HCT116 (cell line): Measurements from ENCODE around the gene GDNF. TPM values are rescaled to one million over a fixed set of nuclear protein-coding genes. Genes with fewer than 3 reads are reported as not detected.

ENCODE experiments used
- ATAC-seq: fragments of 200-7000 bp; cut with Tn5 transposase; 2 replicates; pipeline ENCODE4 v1.9.1; 2020; ENCODE audit warnings: mild to moderate bottlenecking, moderate library complexity
- BruUV-seq: library from RNA; stranded (reverse); fragments of 400-500 nt; replicated peaks from 2 replicates; lab custom pipeline; 2021; lab: Mats Ljungman, UMichigan
- CTCF ChIA-PET: fragments of 300-600 bp; sonication (Branson Sonifier 250); formaldehyde crosslinking; loops from one replicate; lab custom pipeline; 2021; ENCODE audit warnings: antibody characterized with exemption; lab: Charles Lee
- POLR2A ChIA-PET: fragments of 300-600, 350-600 bp; sonication (Branson Sonifier 250); formaldehyde crosslinking; loops from one replicate; lab custom pipeline; 2021; ENCODE audit warnings: antibody characterized with exemption; lab: Charles Lee
- RAD21 ChIA-PET, 2 experiments: fragments of 300-600 bp; sonication (Branson Sonifier 250); formaldehyde crosslinking; loops; one replicate each; lab custom pipeline; 2023; ENCODE audit warnings: low total read pairs in 2 of 2; ENCODE audit not compliant: uncharacterized antibody in 2 of 2, unreplicated experiment in 2 of 2, low non-redundant PET in 1 of 2; lab: Charles Lee
- DNase-seq: peaks from one replicate; pipeline ENCODE4 v3.0.0-alpha.2; 2010; ENCODE audit warnings: low read depth, low spot score
- H2AFZ ChIP-seq: fragments of 200-600 bp; shearing (Covaris generic), sonication (generic); 2 replicates; pipeline ENCODE4 v1.6.1; 2017; ENCODE audit warnings: low read depth, mixed run types, mixed read lengths, antibody characterized with exemption, low read length; ENCODE audit not compliant: poor library complexity, severe bottlenecking
- H3K27ac ChIP-seq: 2 replicates; pipeline ENCODE4 v1.5.1; 2012; ENCODE audit warnings: low read depth, low read length
- H3K27me3 ChIP-seq: fragments of 200-600 bp; sonication (generic); 2 replicates; pipeline ENCODE4 v1.6.1; 2016; ENCODE audit warnings: mixed run types, low read length, mixed read lengths; ENCODE audit not compliant: insufficient read depth
- H3K36me3 ChIP-seq, 2 experiments: fragments of 200-500 bp in 1 of 2; fragments of 200-600 bp in 1 of 2; sonication (Bioruptor generic) in 1 of 2; sonication (generic) in 1 of 2; 2 replicates each; pipeline versions ENCODE4 v1.5.1 to v1.6.1; 2014 to 2016; ENCODE audit warnings: low read length in 2 of 2, inconsistent platforms in 1 of 2, mixed read lengths in 1 of 2, mixed run types in 1 of 2; ENCODE audit not compliant: insufficient read depth in 2 of 2, control insufficient read depth in 1 of 2
- H3K4me1 ChIP-seq, 2 experiments: fragments of 200-600 bp in 1 of 2; sonication (generic) in 1 of 2; 2 replicates each; pipeline versions ENCODE4 v1.5.1 to v1.6.1; 2012 to 2017; ENCODE audit warnings: low read length in 2 of 2, inconsistent platforms in 1 of 2, mild to moderate bottlenecking in 1 of 2, mixed read lengths in 1 of 2, mixed run types in 1 of 2, moderate library complexity in 1 of 2; ENCODE audit not compliant: insufficient read depth in 2 of 2, control insufficient read depth in 1 of 2
- H3K4me2 ChIP-seq: fragments of 200-600 bp; sonication (generic); 2 replicates; pipeline ENCODE4 v1.6.1; 2017; ENCODE audit warnings: mixed run types, low read length, mixed read lengths
- H3K4me3 ChIP-seq, 2 experiments: fragments of 200-600 bp in 1 of 2; sonication (generic) in 1 of 2; replicated peaks in 1 of 2; 2 replicates each; pipeline ENCODE4 v1.5.1; 2011 to 2016; ENCODE audit warnings: low read length in 2 of 2, control low read depth in 1 of 2, low read depth in 1 of 2, mild to moderate bottlenecking in 1 of 2, mixed read lengths in 1 of 2, mixed run types in 1 of 2
- H3K79me2 ChIP-seq: fragments of 200-600 bp; sonication (generic); 2 replicates; pipeline ENCODE4 v1.6.1; 2017; ENCODE audit warnings: mild to moderate bottlenecking, mixed run types, low read length, moderate library complexity, mixed read lengths; ENCODE audit not compliant: insufficient read depth
- H3K9ac ChIP-seq: fragments of 200-600 bp; sonication (generic); 2 replicates; pipeline ENCODE4 v1.6.1; 2016; ENCODE audit warnings: low read length, mixed read lengths
- H3K9me2 ChIP-seq: fragments of 200-600 bp; sonication (generic), shearing (Covaris generic); 2 replicates; pipeline ENCODE4 v1.6.1; 2017; ENCODE audit warnings: mixed run types, mild to moderate bottlenecking, moderate library complexity; ENCODE audit not compliant: insufficient read depth
- H3K9me3 ChIP-seq, 2 experiments: fragments of 200-500 bp in 1 of 2; fragments of 200-600 bp in 1 of 2; sonication (Bioruptor generic) in 1 of 2; sonication (generic) in 1 of 2; 2 replicates each; pipeline ENCODE4 v1.6.1; 2014 to 2017; ENCODE audit warnings: low read length in 2 of 2, mixed read lengths in 2 of 2, inconsistent platforms in 1 of 2, low read depth in 1 of 2, mild to moderate bottlenecking in 1 of 2, mixed run types in 1 of 2, moderate library complexity in 1 of 2; ENCODE audit not compliant: control insufficient read depth in 1 of 2, insufficient read depth in 1 of 2
- H4K20me1 ChIP-seq: fragments of 200-600 bp; sonication (generic), shearing (Covaris generic); 2 replicates; pipeline ENCODE4 v1.6.1; 2017; ENCODE audit warnings: mixed run types, mild to moderate bottlenecking, moderate library complexity; ENCODE audit not compliant: insufficient read depth
- CBX3 ChIP-seq: IDR thresholded peaks from 2 replicates; pipeline ENCODE4 v1.6.1; 2012; ENCODE audit warnings: low read depth
- CEBPB ChIP-seq: IDR thresholded peaks from 2 replicates; pipeline ENCODE4 v1.6.1; 2012; ENCODE audit warnings: low read depth
- ELF1 ChIP-seq: IDR thresholded peaks from 2 replicates; pipeline ENCODE4 v1.6.1; 2012; ENCODE audit warnings: low read depth, borderline replicate concordance
- EZH2 ChIP-seq: fragments of 200-600 bp; sonication (generic); IDR thresholded peaks from 2 replicates; pipeline ENCODE4 v1.6.1; 2017; ENCODE audit warnings: antibody characterized with exemption, mixed run types
- EZH2phosphoT487 ChIP-seq: fragments of 200-600 bp; IDR thresholded peaks from 2 replicates; pipeline ENCODE4 v1.6.1; 2018; ENCODE audit warnings: antibody characterized with exemption, borderline replicate concordance
- POLR2A ChIP-seq: IDR thresholded peaks from 2 replicates; pipeline ENCODE4 v1.7.0; 2011; ENCODE audit warnings: borderline replicate concordance; ENCODE audit not compliant: insufficient read depth, insufficient read length; ENCODE audit errors: extremely low read depth
- POLR2AphosphoS5 ChIP-seq: IDR thresholded peaks from 2 replicates; pipeline ENCODE4 v1.6.1; 2011; ENCODE audit warnings: mild to moderate bottlenecking, low read depth, low read length, moderate library complexity
- RAD21 ChIP-seq: IDR thresholded peaks from 2 replicates; pipeline ENCODE4 v1.6.1; 2012; ENCODE audit warnings: low read depth, mild to moderate bottlenecking
- REST ChIP-seq: IDR thresholded peaks from 2 replicates; pipeline ENCODE4 v1.6.1; 2012; ENCODE audit warnings: low read depth
- SP1 ChIP-seq: IDR thresholded peaks from 2 replicates; pipeline ENCODE4 v1.6.1; 2012; ENCODE audit warnings: low read depth
- SRF ChIP-seq: IDR thresholded peaks from 2 replicates; pipeline ENCODE4 v1.6.1; 2012; ENCODE audit warnings: low read depth
- ZBTB33 ChIP-seq: IDR thresholded peaks from 2 replicates; pipeline ENCODE4 v1.6.1; 2011; ENCODE audit warnings: mild to moderate bottlenecking, low read length, moderate library complexity; ENCODE audit not compliant: insufficient replicate concordance; ENCODE audit errors: extremely low read depth
- ZFX ChIP-seq: fragments of 450-650 bp; IDR thresholded peaks from 2 replicates; pipeline ENCODE4 v1.6.1; 2017
- ZNF274 ChIP-seq: fragments of 200-500 bp; sonication (Bioruptor generic); IDR thresholded peaks from 2 replicates; pipeline ENCODE4 v1.6.1; 2014; ENCODE audit warnings: mild to moderate bottlenecking, low read depth, low read length, inconsistent platforms
- intact Hi-C: fragments of 100-400 bp; cut with micrococcal nuclease; formaldehyde crosslinking; loops from 2 replicates; pipeline ENCODE4 v1.10.0; 2022
- total RNA-seq: library from RNA; stranded (reverse); gene quantifications from one replicate; pipeline ENCODE4 v1.2.1, GENCODE V29; 2021; ENCODE audit not compliant: unreplicated experiment

The GDNF gene
- total RNA-seq, 1 experiment from 2014 or later = not detected

- no TSS peak for BruUV-seq
- no peak for ATAC-seq
- H3K79me2 ChIP-seq = no peaks in the 10 kb centered on the region
- TF ChIP-seq ZFX (no peak), SRF (no peak), ZBTB33 (no peak), EZH2phosphoT487 (no peak)
- intact Hi-C loops = no loop called here
- ChIA-PET RAD21 (no interaction called here), POLR2A (no interaction called here), CTCF (no interaction called here)
- no peak overlapping the region for H3K4me3 ChIP-seq
- no peak overlapping the region for H3K27ac ChIP-seq
- H2AFZ ChIP-seq = no peak overlapping the region
- H4K20me1 ChIP-seq = no peaks in the 10 kb centered on the region
- no peak for DNase-seq
- H3K4me1 ChIP-seq = no peaks in the 10 kb centered on the region
- H3K9ac ChIP-seq = no peak overlapping the region
- no peaks in the 10 kb centered on the region for H3K27me3 ChIP-seq
- no peaks in the 10 kb centered on the region for H3K9me3 ChIP-seq
- H3K9me2 ChIP-seq = no peaks in the 10 kb centered on the region
- H3K36me3 ChIP-seq = no peaks in the 10 kb centered on the region
- H3K4me2 ChIP-seq = no peak overlapping the region
These were observed 29.5 kb downstream of the GDNF start for GRCh38 chr5:37810311-37810710.

GRCh38 chr5:37808945-37809344 is 30.9 kb downstream of the GDNF start:
- POLR2A ChIA-PET = no interaction called here
- intact Hi-C loops = no loop called here
- RAD21 ChIA-PET = no interaction called here
- Histone ChIP-seq H3K4me2 (no peak overlapping the region), H3K27ac (no peak overlapping the region), H3K9ac (no peak overlapping the region), H3K4me3 (no peak overlapping the region), H3K9me2 (no peaks in the 10 kb centered on the region), H3K36me3 (no peaks in the 10 kb centered on the region), H3K27me3 (no peaks in the 10 kb centered on the region), H3K9me3 (no peaks in the 10 kb centered on the region), H4K20me1 (no peaks in the 10 kb centered on the region), H3K79me2 (no peaks in the 10 kb centered on the region), H3K4me1 (no peaks in the 10 kb centered on the region), H2AFZ (no peak overlapping the region)
- DNase-seq (no peak), ATAC-seq (no peak)
- BruUV-seq = no TSS peak
- TF ChIP-seq ELF1 = no peak
- no peak for TF ChIP-seq REST
- no peak for TF ChIP-seq RAD21
- no peak for TF ChIP-seq EZH2
- no peak for TF ChIP-seq SP1
- no peak for TF ChIP-seq POLR2AphosphoS5
- TF ChIP-seq EZH2phosphoT487 = no peak
- TF ChIP-seq ZBTB33 = no peak
- no peak for TF ChIP-seq CBX3
- TF ChIP-seq CEBPB = no peak
- TF ChIP-seq ZFX = no peak
- no peak for TF ChIP-seq POLR2A
- no peak for TF ChIP-seq ZNF274
- CTCF ChIA-PET = no interaction called here
